A549 (cell line): Measurements from ENCODE around the gene COLEC12. TPM values are rescaled to one million over a fixed set of nuclear protein-coding genes. Genes with fewer than 3 reads are reported as not detected.

ENCODE experiments used
- ATAC-seq, 2 experiments: fragments of 200-7000 bp in 1 of 2; fragments of >200 bp in 1 of 2; cut with Nextera tagmentation in 1 of 2; cut with Tn5 transposase in 1 of 2; 3 replicates each; pipeline versions ENCODE4 v1.8.0 to v1.9.1; 2018 to 2020; ENCODE audit warnings: mild to moderate bottlenecking in 1 of 2, moderate library complexity in 1 of 2
- CTCF ChIA-PET: fragments of 300-600 bp; sonication (Branson Sonifier 250); formaldehyde crosslinking; extraction: SDS; loops from one replicate; lab custom pipeline; 2021; ENCODE audit warnings: antibody characterized with exemption, inconsistent platforms; lab: Yijun Ruan, JAX
- POLR2A ChIA-PET: fragments of 350-600 bp; formaldehyde crosslinking; extraction: SDS; loops from one replicate; lab custom pipeline; 2021; ENCODE audit warnings: antibody characterized with exemption, inconsistent platforms; lab: Yijun Ruan, JAX
- DNase-seq, 2 experiments: peaks; one replicate each; pipeline versions ENCODE4 v3.0.0 to v3.0.0-alpha.2; 2011 to 2016; ENCODE audit warnings: low read depth in 1 of 2, low spot score in 1 of 2
- FAIRE-seq: peaks from 2 replicates; lab custom pipeline; 2011; peaks lifted over from hg19 to GRCh38; lab: Jason Lieb, UNC
- H3K27ac ChIP-seq, 2 experiments: fragments of >200 bp; sonication (Bioruptor Twin); formaldehyde crosslinking; 3 replicates each; pipeline ENCODE4 v1.5.1; 2016 to 2017
- H3K4me1 ChIP-seq: fragments of >200 bp; sonication (Bioruptor Twin); formaldehyde crosslinking; 3 replicates; pipeline ENCODE4 v1.6.1; 2016
- H3K4me2 ChIP-seq: fragments of >200 bp; sonication (Bioruptor Twin); formaldehyde crosslinking; 3 replicates; pipeline ENCODE4 v1.6.1; 2016
- H3K4me3 ChIP-seq: fragments of >200 bp; sonication (Bioruptor Twin); formaldehyde crosslinking; 3 replicates; pipeline ENCODE4 v1.5.1; 2016
- H3K9me3 ChIP-seq: fragments of >200 bp; sonication (Bioruptor Twin); formaldehyde crosslinking; 3 replicates; pipeline ENCODE4 v1.6.1; 2016
- ATOH8 ChIP-seq: fragments of 250-450 bp; sonication (Bioruptor Pico); IDR thresholded peaks from 2 replicates; pipeline ENCODE4 v1.5.0; 2020; ENCODE audit warnings: low read depth, mild to moderate bottlenecking, moderate library complexity
- CBX2 ChIP-seq: fragments of 200-600 bp; sonication (generic); IDR thresholded peaks from 2 replicates; pipeline ENCODE4 v1.6.1; 2016; ENCODE audit warnings: low read depth, mild to moderate bottlenecking, borderline replicate concordance
- CHD4 ChIP-seq: fragments of 200-600 bp; sonication (generic); IDR thresholded peaks from 2 replicates; pipeline ENCODE4 v1.6.1; 2016; ENCODE audit warnings: antibody characterized with exemption, mild to moderate bottlenecking, borderline replicate concordance
- EHMT2 ChIP-seq: fragments of 200-600 bp; sonication (generic); IDR thresholded peaks from 2 replicates; pipeline ENCODE4 v1.6.1; 2016; ENCODE audit warnings: antibody characterized with exemption, low read depth, mild to moderate bottlenecking, moderate library complexity
- HDAC2 ChIP-seq: fragments of 200-600 bp; sonication (generic); IDR thresholded peaks from 2 replicates; pipeline ENCODE4 v1.6.1; 2016
- HEYL ChIP-seq: fragments of 250-450 bp; sonication (Bioruptor Pico); IDR thresholded peaks from 2 replicates; pipeline ENCODE4 v1.8.0; 2021; ENCODE audit warnings: mild to moderate bottlenecking, moderate library complexity
- HOXB5 ChIP-seq: fragments of 250-450 bp; sonication (Bioruptor Pico); IDR thresholded peaks from 2 replicates; pipeline ENCODE4 v1.5.0; 2020; ENCODE audit warnings: mild to moderate bottlenecking, moderate library complexity
- JUN ChIP-seq, 2 experiments: fragments of >200 bp; sonication (Bioruptor Twin); formaldehyde crosslinking; IDR thresholded peaks; 2 replicates in 1 of 2; 3 replicates in 1 of 2; pipeline ENCODE4 v1.6.1; 2016 to 2017
- JUNB ChIP-seq: fragments of >200 bp; sonication (Bioruptor Twin); formaldehyde crosslinking; IDR thresholded peaks from 2 replicates; pipeline ENCODE4 v1.6.1; 2016
- KDM5A ChIP-seq: fragments of 200-600 bp; sonication (generic); IDR thresholded peaks from 2 replicates; pipeline ENCODE4 v1.6.1; 2016; ENCODE audit warnings: antibody characterized with exemption, mild to moderate bottlenecking
- MAX ChIP-seq: IDR thresholded peaks from 2 replicates; pipeline ENCODE4 v1.6.1; 2012
- MAZ ChIP-seq: fragments of 150-350 bp; IDR thresholded peaks from 2 replicates; pipeline ENCODE4 v1.6.1; 2014; ENCODE audit warnings: antibody characterized with exemption, low read depth, low read length, borderline replicate concordance
- NFE2L2 ChIP-seq: fragments of 150-350 bp; conservative IDR thresholded peaks from 2 replicates; pipeline ENCODE4 v1.6.1; 2014; ENCODE audit warnings: low read length
- PHF8 ChIP-seq: fragments of 200-600 bp; sonication (generic); IDR thresholded peaks from 2 replicates; pipeline ENCODE4 v1.6.1; 2016; ENCODE audit warnings: low read depth, mild to moderate bottlenecking, antibody characterized with exemption, moderate library complexity, borderline replicate concordance
- POLR2AphosphoS2 ChIP-seq: conservative IDR thresholded peaks from 2 replicates; pipeline ENCODE4 v1.6.1; 2012; ENCODE audit warnings: low read length, improper control_type of control experiment, inconsistent platforms
- RARB ChIP-seq: fragments of 250-450 bp; sonication (Bioruptor Pico); IDR thresholded peaks from 2 replicates; pipeline ENCODE4 v1.8.0; 2021; ENCODE audit warnings: mild to moderate bottlenecking, moderate library complexity
- SREBF2 ChIP-seq: fragments of 450-650 bp; IDR thresholded peaks from 2 replicates; pipeline ENCODE4 v1.6.1; 2014; ENCODE audit warnings: mild to moderate bottlenecking, moderate library complexity
- ZSCAN20 ChIP-seq: fragments of 250-450 bp; sonication (Bioruptor Pico); IDR thresholded peaks from 2 replicates; pipeline ENCODE4 v1.8.0; 2022; ENCODE audit warnings: mild to moderate bottlenecking, moderate library complexity
- WGBS: methylation state at CpG from one replicate; pipeline ENCODE4 v1.1.6; 2017; ENCODE audit errors: missing lambda C conversion rate; 5-methylcytosine and 5-hydroxymethylcytosine counted together
- polyA plus RNA-seq, 4 experiments: library from polyadenylated mRNA; depleted of rRNA in 3 of 4; stranded (reverse); fragments of >200 nt; fragmentation: RNase III in 1 of 4; extraction: RNeasy Plus Mini Kit Qiagen cat#74134 plus additional on column Dnase treatment in 1 of 4; gene quantifications; 2 replicates in 3 of 4; 3 replicates in 1 of 4; pipeline ENCODE4 v1.2.3, GENCODE V29; 2011 to 2017
- TF ChIP-seq, protein P1 (sequence below): fragments of 200-600 bp; sonication (generic); IDR thresholded peaks from 2 replicates; pipeline ENCODE4 v1.6.1; 2016; ENCODE audit warnings: antibody characterized with exemption, mild to moderate bottlenecking, moderate library complexity
- TF ChIP-seq, protein P2 (sequence below): IDR thresholded peaks from 2 replicates; pipeline ENCODE4 v1.6.1; 2012
- TF ChIP-seq, protein P3 (sequence below): fragments of >200 bp; sonication (Bioruptor Twin); formaldehyde crosslinking; IDR thresholded peaks from 2 replicates; pipeline ENCODE4 v1.6.1; 2016

COLEC12 gene
- polyA plus RNA-seq, 2 of the 4 experiments (the other 2 are of a cell fraction): 0.01 TPM; not detected in 1

GRCh38 chr18:532632-533031, 32.1 kb upstream of the COLEC12 start:
- ChIA-PET POLR2A (no interaction called here), CTCF (no interaction called here)
- Histone ChIP-seq H3K4me2 (no peak overlapping the region), H3K4me3 (no peak overlapping the region), H3K27ac (no peak overlapping the region), H3K4me1 (no peaks in the 10 kb centered on the region), H3K9me3 (no peaks in the 10 kb centered on the region)
- no peak for TF ChIP-seq MAZ
- TF ChIP-seq HDAC2: no peak
- TF ChIP-seq SREBF2: no peak
- TF ChIP-seq, protein P1, sequence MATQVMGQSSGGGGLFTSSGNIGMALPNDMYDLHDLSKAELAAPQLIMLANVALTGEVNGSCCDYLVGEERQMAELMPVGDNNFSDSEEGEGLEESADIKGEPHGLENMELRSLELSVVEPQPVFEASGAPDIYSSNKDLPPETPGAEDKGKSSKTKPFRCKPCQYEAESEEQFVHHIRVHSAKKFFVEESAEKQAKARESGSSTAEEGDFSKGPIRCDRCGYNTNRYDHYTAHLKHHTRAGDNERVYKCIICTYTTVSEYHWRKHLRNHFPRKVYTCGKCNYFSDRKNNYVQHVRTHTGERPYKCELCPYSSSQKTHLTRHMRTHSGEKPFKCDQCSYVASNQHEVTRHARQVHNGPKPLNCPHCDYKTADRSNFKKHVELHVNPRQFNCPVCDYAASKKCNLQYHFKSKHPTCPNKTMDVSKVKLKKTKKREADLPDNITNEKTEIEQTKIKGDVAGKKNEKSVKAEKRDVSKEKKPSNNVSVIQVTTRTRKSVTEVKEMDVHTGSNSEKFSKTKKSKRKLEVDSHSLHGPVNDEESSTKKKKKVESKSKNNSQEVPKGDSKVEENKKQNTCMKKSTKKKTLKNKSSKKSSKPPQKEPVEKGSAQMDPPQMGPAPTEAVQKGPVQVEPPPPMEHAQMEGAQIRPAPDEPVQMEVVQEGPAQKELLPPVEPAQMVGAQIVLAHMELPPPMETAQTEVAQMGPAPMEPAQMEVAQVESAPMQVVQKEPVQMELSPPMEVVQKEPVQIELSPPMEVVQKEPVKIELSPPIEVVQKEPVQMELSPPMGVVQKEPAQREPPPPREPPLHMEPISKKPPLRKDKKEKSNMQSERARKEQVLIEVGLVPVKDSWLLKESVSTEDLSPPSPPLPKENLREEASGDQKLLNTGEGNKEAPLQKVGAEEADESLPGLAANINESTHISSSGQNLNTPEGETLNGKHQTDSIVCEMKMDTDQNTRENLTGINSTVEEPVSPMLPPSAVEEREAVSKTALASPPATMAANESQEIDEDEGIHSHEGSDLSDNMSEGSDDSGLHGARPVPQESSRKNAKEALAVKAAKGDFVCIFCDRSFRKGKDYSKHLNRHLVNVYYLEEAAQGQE: no peak
- no peak for DNase-seq
- FAIRE-seq: no peak
- no peak for ATAC-seq

DNA sequence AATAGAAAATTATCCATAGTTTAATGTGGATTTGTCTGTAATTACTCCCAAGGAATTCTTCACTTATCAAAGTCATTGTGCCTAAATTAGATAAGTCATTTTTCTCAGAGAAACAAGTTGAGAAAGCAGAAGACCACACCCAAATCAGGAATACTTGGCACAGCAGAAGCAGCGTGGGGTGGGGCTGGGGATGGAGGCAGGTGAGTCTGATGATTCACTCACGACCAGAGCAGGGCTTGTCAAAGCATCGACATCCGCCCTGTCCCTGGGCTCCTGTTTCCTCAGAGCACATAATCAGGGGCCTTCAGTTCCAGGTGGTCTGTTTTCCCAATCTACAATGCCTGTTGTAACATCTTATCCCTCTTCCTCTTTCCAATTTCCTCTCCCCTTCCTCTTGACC, 31.5 kb upstream of the COLEC12 start:
- Histone ChIP-seq H3K9me3 (no peaks in the 10 kb centered on the region), H3K4me2 (no peak overlapping the region), H3K4me3 (no peak overlapping the region), H3K27ac (no peak overlapping the region), H3K4me1 (no peaks in the 10 kb centered on the region)
- WGBS: 13% methylated on average over 4 of the region's 4 CpGs
- ChIA-PET POLR2A (no interaction called here), CTCF (no interaction called here)
- FAIRE-seq (no peak), ATAC-seq (no peak), DNase-seq (no peak)
- TF ChIP-seq EHMT2 (no peak), ZSCAN20 (no peak), CBX2 (no peak), HOXB5 (no peak), ATOH8 (CRISPR knock-in tag) (no peak), JUNB (no peak), NFE2L2 (no peak), HEYL (no peak), MAX (no peak)
- TF ChIP-seq, protein P2, sequence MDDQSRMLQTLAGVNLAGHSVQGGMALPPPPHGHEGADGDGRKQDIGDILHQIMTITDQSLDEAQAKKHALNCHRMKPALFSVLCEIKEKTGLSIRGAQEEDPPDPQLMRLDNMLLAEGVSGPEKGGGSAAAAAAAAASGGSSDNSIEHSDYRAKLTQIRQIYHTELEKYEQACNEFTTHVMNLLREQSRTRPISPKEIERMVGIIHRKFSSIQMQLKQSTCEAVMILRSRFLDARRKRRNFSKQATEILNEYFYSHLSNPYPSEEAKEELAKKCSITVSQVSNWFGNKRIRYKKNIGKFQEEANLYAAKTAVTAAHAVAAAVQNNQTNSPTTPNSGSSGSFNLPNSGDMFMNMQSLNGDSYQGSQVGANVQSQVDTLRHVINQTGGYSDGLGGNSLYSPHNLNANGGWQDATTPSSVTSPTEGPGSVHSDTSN: no peak
- TF ChIP-seq, all 56 proteins: peak for 0

GRCh38 chr18:527146-527545, 26.6 kb upstream of the COLEC12 start:
- Histone ChIP-seq H3K4me1 (no peaks in the 10 kb centered on the region), H3K9me3 (no peaks in the 10 kb centered on the region), H3K27ac (no peak overlapping the region), H3K4me2 (no peak overlapping the region), H3K4me3 (no peak overlapping the region)
- no peak for TF ChIP-seq SREBF2
- no peak for TF ChIP-seq ATOH8 (CRISPR knock-in tag)
- TF ChIP-seq HEYL: no peak
- no peak for TF ChIP-seq RARB (CRISPR knock-in tag)
- no peak for TF ChIP-seq CHD4
- TF ChIP-seq KDM5A: no peak
- TF ChIP-seq PHF8: no peak
- TF ChIP-seq JUN (IDR thresholded peaks at IDR 0.05): no peak
- no peak for TF ChIP-seq ZSCAN20
- TF ChIP-seq, protein P3, sequence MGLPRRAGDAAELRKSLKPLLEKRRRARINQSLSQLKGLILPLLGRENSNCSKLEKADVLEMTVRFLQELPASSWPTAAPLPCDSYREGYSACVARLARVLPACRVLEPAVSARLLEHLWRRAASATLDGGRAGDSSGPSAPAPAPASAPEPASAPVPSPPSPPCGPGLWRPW: no peak
- TF ChIP-seq, protein P2: no peak
- no peak for TF ChIP-seq POLR2AphosphoS2
- WGBS: 2% methylated on average over 1 of the region's 1 CpG
- FAIRE-seq (no peak), DNase-seq (no peak), ATAC-seq (no peak)
- ChIA-PET POLR2A (no interaction called here), CTCF (no interaction called here)
